ENCODE data around the gene GALNT5. TPM values are rescaled to one million over a fixed set of nuclear protein-coding genes. Genes with fewer than 3 reads are reported as not detected.

Gene GALNT5
- total RNA-seq, 1 donor from 2014 or later = 0.11 TPM

- intact Hi-C loops (cut with DNase I) = no loop called here
These were observed 47.6 kb downstream of the GALNT5 start for GRCh38 chr2:157304811-157305722.

DNA sequence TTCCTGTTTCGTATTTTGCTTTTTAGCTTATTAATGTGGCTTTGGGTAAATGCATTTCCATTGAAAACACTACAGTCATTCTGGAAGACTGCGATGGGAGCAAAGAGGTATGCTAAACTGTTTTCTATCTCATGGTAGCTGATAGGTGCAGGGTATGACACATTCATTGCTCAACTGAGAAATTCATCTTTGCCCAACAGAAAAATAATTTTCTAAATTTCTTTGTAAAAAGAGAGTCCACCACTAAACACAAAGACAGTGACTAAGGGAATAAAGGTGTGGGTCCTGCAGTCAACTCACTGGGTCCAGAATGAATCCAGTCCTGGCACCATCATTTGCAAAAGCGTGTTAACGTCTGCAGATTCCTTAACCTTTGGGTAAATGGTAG is 48.2 kb downstream of the GALNT5 start:
- intact Hi-C loops (cut with DNase I) = no loop called here
- no peak for DNase-seq (ENCODE audit: low spot score in 2 of 2)
- Histone ChIP-seq H3K4me1 (no peaks in the 10 kb centered on the region), H3K27me3 (no peaks in the 10 kb centered on the region), H3K36me3 (no peaks in the 10 kb centered on the region), H3K9me3 (no peaks in the 10 kb centered on the region), H3K4me3 (no peak overlapping the region), H3K27ac (no peak overlapping the region)
- TF ChIP-seq, protein P1, sequence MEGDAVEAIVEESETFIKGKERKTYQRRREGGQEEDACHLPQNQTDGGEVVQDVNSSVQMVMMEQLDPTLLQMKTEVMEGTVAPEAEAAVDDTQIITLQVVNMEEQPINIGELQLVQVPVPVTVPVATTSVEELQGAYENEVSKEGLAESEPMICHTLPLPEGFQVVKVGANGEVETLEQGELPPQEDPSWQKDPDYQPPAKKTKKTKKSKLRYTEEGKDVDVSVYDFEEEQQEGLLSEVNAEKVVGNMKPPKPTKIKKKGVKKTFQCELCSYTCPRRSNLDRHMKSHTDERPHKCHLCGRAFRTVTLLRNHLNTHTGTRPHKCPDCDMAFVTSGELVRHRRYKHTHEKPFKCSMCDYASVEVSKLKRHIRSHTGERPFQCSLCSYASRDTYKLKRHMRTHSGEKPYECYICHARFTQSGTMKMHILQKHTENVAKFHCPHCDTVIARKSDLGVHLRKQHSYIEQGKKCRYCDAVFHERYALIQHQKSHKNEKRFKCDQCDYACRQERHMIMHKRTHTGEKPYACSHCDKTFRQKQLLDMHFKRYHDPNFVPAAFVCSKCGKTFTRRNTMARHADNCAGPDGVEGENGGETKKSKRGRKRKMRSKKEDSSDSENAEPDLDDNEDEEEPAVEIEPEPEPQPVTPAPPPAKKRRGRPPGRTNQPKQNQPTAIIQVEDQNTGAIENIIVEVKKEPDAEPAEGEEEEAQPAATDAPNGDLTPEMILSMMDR (IDR thresholded peaks at IDR 0.05) = no peak

More at GRCh38 chr2:157304811-157305722, 47.6 kb downstream of the GALNT5 start:
- Histone ChIP-seq H3K9me3 (no peaks in the 10 kb centered on the region), H3K4me3 (no peak overlapping the region), H3K27me3 (no peaks in the 10 kb centered on the region), H3K4me1 (no peaks in the 10 kb centered on the region), H3K27ac (no peak overlapping the region), H3K36me3 (no peaks in the 10 kb centered on the region)
- DNase-seq (ENCODE audit: low spot score in 2 of 2) = no peak
- TF ChIP-seq, protein P1 (IDR thresholded peaks at IDR 0.05) = no peak

- Histone ChIP-seq H3K9me3 (no peaks in the 10 kb centered on the region), H3K27me3 (no peaks in the 10 kb centered on the region), H3K27ac (no peak overlapping the region), H3K4me3 (no peak overlapping the region), H3K4me1 (no peaks in the 10 kb centered on the region), H3K36me3 (no peaks in the 10 kb centered on the region)
- TF ChIP-seq, protein P1 (IDR thresholded peaks at IDR 0.05) = no peak
- intact Hi-C loops (cut with DNase I) = no loop called here
- DNase-seq (ENCODE audit: low spot score in 2 of 2) = no peak
These were observed 49.5 kb downstream of the GALNT5 start for GRCh38 chr2:157307021-157307420.

- TF ChIP-seq, protein P1 (IDR thresholded peaks at IDR 0.05) = no peak
- intact Hi-C loops (cut with DNase I) = no loop called here
- Histone ChIP-seq H3K27me3 (no peaks in the 10 kb centered on the region), H3K27ac (no peak overlapping the region), H3K36me3 (no peaks in the 10 kb centered on the region), H3K4me3 (no peak overlapping the region), H3K9me3 (no peaks in the 10 kb centered on the region), H3K4me1 (no peaks in the 10 kb centered on the region)
- no peak for DNase-seq (ENCODE audit: low spot score in 2 of 2)
These were observed 52.4 kb downstream of the GALNT5 start for GRCh38 chr2:157309878-157310277.

- TF ChIP-seq, protein P1 (IDR thresholded peaks at IDR 0.05) = no peak
- intact Hi-C loops (cut with DNase I) = no loop called here
- Histone ChIP-seq H3K4me1 (no peaks in the 10 kb centered on the region), H3K27ac (no peak overlapping the region), H3K36me3 (no peaks in the 10 kb centered on the region), H3K27me3 (no peaks in the 10 kb centered on the region), H3K9me3 (no peaks in the 10 kb centered on the region), H3K4me3 (no peak overlapping the region)
- no peak for DNase-seq (ENCODE audit: low spot score in 2 of 2)
These were observed 54.2 kb downstream of the GALNT5 start for GRCh38 chr2:157311706-157312105.

Measured in ascending aorta (tissue), 2 donors.